Inflammatory macrophage (primary cell): ENCODE results near the gene PSG4.
"Not testable (repeated sequence)": the region's sequence is repeated elsewhere in the genome, so short reads cannot be mapped to it uniquely, and the experiment has no call there.

Experiments
- DNase-seq, 2 donors: peaks; one replicate each; pipeline ENCODE4 v3.0.0-alpha.2; 2020 to 2022

The PSG4 gene

GRCh38 chr19:43197666-43198397 lies 7.6 kb downstream of the PSG4 start:
- not testable (repeated sequence) for DNase-seq

- DNase-seq, result not testable (repeated sequence)
Observed at GRCh38 chr19:43194397-43194796, 11.0 kb downstream of the PSG4 start.

- DNase-seq, result not testable (repeated sequence)
Observed at GRCh38 chr19:43192381-43193155, 12.9 kb downstream of the PSG4 start.

- DNase-seq, result not testable (repeated sequence)
Observed at GRCh38 chr19:43188092-43188491, 17.3 kb downstream of the PSG4 start.

GRCh38 chr19:43186311-43186935 lies 19.0 kb downstream of the PSG4 start, which contains the start of gene PSG5:
TSS of gene PSG5 (minus strand) at chr19:43186536. CDS start at chr19:43186405, 131 bp downstream.
- DNase-seq, result not testable (repeated sequence)

GRCh38 chr19:43181869-43182771 lies 23.3 kb downstream of the PSG4 start:
- not testable (repeated sequence) for DNase-seq

- DNase-seq, result not testable (repeated sequence)
Observed at GRCh38 chr19:43179569-43180147, 25.8 kb downstream of the PSG4 start.

GRCh38 chr19:43178577-43178976 lies 26.9 kb downstream of the PSG4 start:
- DNase-seq, result not testable (repeated sequence)

- DNase-seq, result not testable (repeated sequence)
Observed at GRCh38 chr19:43165906-43166305, 39.5 kb downstream of the PSG4 start.

GRCh38 chr19:43163135-43163534 lies 42.3 kb downstream of the PSG4 start:
- DNase-seq, result not testable (repeated sequence)

GRCh38 chr19:43162261-43162660 lies 43.2 kb downstream of the PSG4 start:
- DNase-seq, result not testable (repeated sequence)

- DNase-seq, result no peak
Observed at GRCh38 chr19:43152214-43152613, 53.2 kb downstream of the PSG4 start.

GRCh38 chr19:43149788-43150187 lies 55.6 kb downstream of the PSG4 start:
- not testable (repeated sequence) for DNase-seq

- DNase-seq, result no peak
Observed at GRCh38 chr19:43148233-43148632, 57.2 kb downstream of the PSG4 start.
